T-helper 9 cell (primary cell): Measurements from ENCODE around the gene ADPRS.

Source experiments
- DNase-seq: peaks from one replicate; pipeline ENCODE4 v3.0.0-alpha.2; 2020

ADPRS gene

GRCh38 chr1:36135330-36135667 is 46.6 kb downstream of the ADPRS start:
- no peak for DNase-seq

GRCh38 chr1:36135796-36136195 is 47.1 kb downstream of the ADPRS start:
- DNase-seq: no peak

- DNase-seq: no peak
Observed at GRCh38 chr1:36136535-36136934, 47.8 kb downstream of the ADPRS start.

DNA sequence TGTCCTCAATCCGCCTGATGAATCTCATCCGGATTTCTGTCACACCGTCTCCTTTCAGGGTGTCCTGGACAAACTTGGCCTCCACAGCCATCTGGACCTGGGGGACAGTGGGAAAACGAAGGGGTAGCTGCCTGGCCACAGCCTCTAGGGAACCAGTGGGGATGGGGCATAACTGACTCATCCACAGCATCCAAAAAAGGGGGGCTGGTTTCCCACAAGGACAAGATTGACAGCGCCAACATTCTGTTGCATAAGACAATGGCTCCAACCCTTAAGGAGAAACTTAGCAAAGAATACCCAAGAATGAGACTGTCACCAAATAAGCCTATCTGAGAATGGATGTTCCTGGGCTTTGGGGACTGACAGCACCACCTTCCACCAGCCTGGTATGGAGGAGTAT is 48.5 kb downstream of the ADPRS start:
- no peak for DNase-seq

GRCh38 chr1:36137776-36138175 is 49.1 kb downstream of the ADPRS start:
- no peak for DNase-seq

GRCh38 chr1:36139521-36139920 is 50.8 kb downstream of the ADPRS start:
- DNase-seq: no peak

- DNase-seq: no peak
Observed at GRCh38 chr1:36142121-36142520, 53.4 kb downstream of the ADPRS start.

DNA sequence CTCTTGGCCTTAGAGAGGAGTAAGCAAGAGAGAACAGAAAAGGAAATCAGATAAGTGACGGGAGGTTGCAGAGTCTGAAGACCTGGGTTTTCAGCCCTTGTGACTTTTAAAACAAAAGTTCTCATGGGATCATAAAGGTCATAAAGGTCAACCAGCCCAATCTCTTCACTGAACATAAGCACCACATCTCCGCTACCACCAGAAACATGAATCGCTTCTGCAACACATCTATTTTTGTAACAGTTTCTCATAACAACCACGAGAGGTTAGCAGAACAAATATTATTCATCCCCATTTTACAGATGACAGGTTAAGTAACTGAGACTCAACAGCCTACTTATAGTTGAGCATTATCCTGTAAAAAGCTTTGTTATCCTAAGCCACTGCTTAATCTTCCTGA is 54.7 kb downstream of the ADPRS start:
- DNase-seq: no peak
